Inflammatory macrophage treated with lipopolysaccharide for 1 hour (primary cell): ENCODE data around the gene GPC4.
"Not testable (repeated sequence)": the region's sequence is repeated elsewhere in the genome, so short reads cannot be mapped to it uniquely, and the experiment has no call there.

Experiments used
- DNase-seq, 2 donors: peaks; one replicate each; pipeline ENCODE4 v3.0.0-alpha.2; 2020 to 2022

Gene GPC4

DNA sequence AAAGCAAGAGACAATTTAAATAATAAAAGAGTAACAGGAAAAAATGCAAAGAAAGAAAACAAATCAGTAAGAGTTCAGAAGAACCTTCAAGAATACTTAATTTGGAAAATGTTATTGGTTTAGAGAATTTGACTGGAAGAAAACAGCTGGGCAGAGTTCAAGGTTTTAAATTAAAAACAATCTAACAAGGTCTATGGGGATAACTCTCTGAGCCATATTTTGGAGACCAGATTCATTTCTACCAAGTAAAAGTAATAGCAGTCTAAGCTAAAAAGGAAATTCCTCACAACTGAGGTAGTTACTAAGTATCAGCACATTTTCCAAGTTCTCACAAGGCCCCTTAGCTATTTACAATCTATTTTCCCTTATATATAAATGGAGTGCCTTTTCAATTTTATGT lies 114.7 kb downstream of the GPC4 start:
- DNase-seq, result no peak

DNA sequence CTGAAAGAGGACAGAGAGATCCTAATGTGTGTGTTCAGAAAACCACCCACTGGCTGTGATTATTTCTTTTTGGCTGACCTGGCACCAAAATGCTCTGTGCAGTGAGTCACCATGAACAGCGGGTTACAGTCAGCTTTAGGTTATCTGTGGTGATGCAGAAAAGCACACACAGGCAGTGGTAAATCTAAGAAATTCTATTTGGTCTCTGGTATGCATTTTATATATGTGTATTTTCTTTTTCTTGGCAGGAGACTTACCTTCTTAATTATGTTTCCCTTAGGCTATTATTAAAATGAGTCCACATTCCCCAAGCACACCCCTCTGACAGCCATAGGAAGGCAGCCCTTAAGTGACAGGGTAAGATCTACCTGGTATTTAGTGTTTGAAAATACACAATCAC lies 118.0 kb downstream of the GPC4 start:
- no peak for DNase-seq

DNA sequence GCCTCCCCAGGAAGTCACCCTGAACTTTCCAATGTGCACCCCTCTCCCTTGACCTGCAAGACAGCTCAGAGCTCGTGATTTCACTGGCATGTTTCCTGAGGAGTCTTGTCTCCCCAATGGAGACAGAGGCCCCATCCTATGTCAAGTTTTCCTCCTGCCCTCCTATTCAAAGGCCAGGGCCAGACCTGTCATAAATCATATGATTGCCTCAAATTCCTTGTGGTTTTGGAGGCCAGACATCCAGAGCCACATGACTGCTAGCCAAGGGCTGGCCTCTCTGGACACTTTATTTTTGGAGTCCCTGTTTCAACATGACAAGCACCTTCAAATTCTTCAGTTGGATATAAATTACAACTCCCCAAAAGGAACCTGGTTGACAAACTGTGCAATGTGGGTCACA lies 121.2 kb downstream of the GPC4 start:
- no peak for DNase-seq

DNA sequence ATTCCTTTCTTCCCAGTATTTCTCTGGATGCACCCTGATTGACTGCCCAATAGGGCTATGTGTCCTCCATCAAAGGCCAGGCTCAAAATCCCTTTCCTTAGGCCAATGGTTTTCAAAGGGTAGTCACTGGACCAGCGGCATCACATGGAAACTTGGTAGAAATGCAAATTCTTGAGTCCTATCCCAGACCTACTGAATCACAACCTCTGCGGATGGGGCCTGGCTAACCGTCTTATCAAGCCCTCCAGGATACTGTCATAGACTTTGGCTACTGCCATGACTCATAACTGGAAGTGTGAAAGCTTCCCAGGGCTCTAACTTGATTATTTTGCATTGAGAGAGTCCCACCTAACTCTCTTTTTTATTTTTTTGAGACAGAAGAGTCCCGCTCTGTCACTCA lies 125.2 kb downstream of the GPC4 start:
- DNase-seq, result no peak

DNA sequence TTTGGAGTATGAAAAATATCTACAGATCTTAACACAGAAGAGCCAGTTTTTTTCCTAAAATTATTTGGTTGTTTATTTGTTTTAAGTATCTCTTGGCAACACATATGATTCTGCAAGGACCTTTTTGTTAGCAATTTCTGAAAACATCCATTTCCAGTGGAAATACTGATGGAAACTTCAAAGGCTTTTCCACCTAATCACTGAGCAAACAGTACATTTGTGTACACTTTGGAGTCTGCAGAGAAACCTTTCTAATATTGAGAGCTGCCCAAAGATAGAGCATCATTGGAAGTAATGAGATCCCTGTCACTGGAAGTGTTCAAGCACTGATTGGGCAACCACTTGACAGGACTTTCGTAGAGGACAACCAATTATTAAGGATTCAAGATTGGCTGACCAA lies 127.4 kb downstream of the GPC4 start:
- no peak for DNase-seq

DNA sequence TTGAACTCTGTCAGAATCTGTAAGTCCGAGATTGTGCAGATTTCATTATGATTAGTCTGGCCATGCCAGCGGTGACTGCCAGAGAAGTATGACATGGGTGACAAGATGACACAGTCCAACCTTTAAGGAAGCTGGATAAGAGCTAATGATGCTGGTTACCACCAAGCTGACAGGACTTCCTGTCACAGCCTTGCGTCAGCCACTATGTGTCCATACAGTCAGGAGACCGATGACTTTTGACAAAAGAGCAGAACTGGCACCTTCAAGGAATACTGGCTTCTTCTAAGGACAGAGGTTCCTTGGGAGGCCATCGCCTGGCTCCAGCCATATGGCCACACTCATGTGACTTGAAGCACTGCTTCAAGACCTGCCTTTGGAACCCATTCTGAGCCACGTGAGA lies 129.9 kb downstream of the GPC4 start:
- DNase-seq, result peak in 1 of 2 donors; percentile 37

- not testable (repeated sequence) for DNase-seq
These were observed 136.1 kb downstream of the GPC4 start for GRCh38 chrX:133279112-133279730.

GRCh38 chrX:133273180-133273579 lies 142.1 kb downstream of the GPC4 start:
- no peak for DNase-seq

DNA sequence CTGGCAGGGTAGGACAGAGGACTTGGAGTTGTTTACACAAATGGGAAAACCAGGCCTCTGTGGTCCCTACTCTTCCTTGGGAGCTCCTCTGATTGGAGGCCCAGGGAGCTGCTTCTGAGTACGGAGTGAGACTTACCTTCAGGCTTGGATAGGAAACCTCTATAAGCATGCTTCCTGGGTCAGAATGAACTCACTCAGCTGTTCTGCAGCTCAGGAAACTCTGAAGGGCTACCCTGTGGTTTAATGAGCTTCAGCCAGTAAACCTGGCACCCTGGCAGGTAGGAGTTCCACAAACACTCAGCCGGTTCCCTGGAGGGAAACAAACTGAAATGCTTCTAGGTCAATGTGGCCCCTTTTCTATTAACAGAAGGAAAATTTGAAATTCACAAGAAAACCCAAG lies 146.1 kb downstream of the GPC4 start:
- no peak for DNase-seq

DNA sequence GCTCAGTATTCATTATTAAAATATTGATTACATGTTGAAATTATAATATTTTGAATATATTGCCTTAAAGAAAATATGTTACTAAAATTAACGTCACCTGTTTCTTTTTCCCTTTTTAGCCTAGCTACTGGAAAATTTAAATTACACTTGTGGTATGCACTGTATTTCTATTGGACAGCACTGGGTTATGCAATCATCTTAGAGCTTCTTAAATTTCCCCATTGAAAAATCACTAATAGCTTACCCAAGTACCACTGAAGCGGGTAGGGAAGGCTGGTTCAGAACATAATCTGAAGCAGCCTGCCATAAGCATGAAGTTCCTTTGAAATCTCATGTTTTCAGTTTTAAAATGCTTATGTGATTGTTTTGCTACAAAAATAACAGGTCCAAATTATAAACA lies 147.7 kb downstream of the GPC4 start:
- DNase-seq, result no peak

DNA sequence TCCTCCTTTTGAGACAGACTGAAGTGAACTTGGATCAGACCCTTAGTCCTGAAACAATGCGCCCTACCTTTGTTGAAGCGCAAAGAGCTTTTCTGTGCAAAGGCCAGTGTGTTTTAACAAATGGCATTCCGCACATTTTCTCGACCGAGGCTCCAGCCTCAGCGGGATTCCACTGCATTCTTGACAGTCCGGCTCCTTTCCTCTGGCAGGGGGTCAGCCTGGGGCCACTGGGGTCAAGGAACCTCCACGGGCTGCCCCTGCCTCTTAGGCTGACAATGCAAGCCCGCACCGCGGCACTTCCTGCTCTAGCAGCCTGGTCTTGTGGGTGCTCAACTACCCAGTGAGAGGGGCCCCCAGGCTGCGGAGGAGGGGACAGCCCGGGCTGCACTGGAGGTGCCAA lies 150.0 kb downstream of the GPC4 start:
- no peak for DNase-seq

GRCh38 chrX:133258481-133258880 lies 156.8 kb downstream of the GPC4 start:
- no peak for DNase-seq

DNA sequence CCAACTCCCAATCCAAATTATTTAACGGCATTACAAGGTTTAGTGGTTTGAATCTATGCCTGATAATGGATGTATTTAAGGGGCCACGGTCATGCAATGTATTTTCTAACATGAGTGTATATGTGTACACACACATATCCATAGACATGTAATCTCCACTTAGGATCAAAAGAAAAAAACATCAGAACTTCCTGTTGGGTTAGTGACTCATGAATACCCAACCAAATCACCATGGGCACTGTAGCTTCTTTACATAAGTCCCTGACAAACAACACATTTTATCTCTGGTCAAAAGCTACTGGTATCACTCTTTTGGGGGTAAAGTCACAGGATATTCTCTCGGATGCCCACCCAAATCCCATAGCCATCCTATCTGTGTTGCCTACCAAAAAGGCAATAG lies 160.6 kb downstream of the GPC4 start:
- DNase-seq, result no peak

DNA sequence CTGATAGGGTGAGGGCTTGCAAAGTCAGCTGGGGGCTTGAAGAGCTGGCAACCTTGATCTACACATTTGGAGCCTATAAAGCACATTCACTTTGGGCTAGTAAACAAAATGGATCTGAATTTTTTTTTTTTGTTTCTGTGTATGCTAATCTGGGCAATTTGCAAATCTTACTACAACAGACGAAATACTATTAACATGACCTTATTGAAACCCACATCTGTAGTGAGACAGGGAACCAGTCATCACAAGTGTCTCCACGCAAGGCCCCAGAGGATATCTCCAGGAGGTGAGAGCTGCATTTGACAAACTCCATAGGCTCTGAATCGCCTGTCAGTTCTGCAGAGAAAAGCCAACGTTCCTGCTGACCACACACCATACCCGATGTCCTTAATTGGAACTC lies 164.1 kb downstream of the GPC4 start:
- DNase-seq, result no peak

DNA sequence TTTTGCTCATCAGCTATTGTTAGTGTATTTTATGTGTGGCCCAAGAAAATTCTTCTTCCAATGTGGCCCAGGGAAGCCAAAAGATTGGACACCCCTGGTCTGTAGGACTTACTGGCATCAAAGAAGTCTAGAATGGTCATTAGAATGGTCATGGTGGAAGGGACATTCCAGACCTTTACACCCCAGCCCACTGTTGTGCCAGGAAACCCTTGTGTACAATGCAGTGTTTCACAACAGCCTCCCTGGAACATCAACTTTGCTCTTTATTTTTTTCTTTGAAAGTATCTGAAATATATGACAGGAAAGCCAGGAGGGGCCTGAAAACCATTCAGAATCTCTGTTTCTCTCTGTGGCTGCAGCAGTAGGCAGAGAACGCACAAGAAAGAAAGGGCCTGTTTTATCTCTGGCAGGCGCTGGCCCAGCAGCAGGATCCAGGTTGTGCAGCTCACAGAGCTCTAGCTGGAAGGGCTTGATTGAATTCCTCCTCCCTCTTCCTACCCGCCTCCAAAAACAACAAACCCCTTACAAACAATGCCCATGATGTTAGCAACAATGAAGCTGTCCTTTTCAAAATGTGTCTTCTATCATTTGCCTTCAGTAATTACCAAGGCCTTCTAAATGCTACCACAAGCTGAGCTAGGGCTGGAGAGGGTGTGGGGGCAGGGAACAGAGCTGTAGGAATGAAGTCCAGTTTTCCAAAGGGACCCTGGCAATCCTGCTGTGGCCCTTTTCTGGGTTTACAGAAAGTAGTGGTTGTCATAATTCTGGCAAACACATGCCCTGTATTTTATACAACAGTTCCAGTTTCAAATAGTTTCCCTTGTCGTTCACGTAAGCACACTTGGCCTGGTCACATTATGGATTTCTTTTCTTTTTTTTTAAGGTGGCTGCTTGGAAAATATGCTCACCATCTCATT lies 164.8 kb downstream of the GPC4 start:
- no peak for DNase-seq
